OCI-LY3 (cell line): ENCODE measurements around the gene DNAAF2.

Source experiments
- H2AFZ ChIP-seq: fragments of 200-600, 300-600 bp; shearing (Covaris generic); 2 replicates; pipeline ENCODE4 v1.6.0; 2014; ENCODE audit warnings: antibody characterized with exemption, low read depth, low read length
- H3K27ac ChIP-seq: fragments of 200-600, 300-600 bp; sonication (generic); 2 replicates; pipeline ENCODE4 v1.5.1; 2014; ENCODE audit warnings: mild to moderate bottlenecking, low read length, moderate library complexity, mixed read lengths
- H3K27me3 ChIP-seq: fragments of 200-600, 300-600 bp; sonication (generic); 2 replicates; pipeline ENCODE4 v1.6.1; 2014; ENCODE audit warnings: low read depth, low read length, mixed read lengths
- H3K36me3 ChIP-seq: fragments of 200-600, 300-600 bp; sonication (generic); replicated peaks from 2 replicates; pipeline ENCODE3; 2014; ENCODE audit warnings: low read depth, low read length, mixed read lengths
- H3K4me1 ChIP-seq: fragments of 300-600, 200-600 bp; sonication (generic); 2 replicates; pipeline ENCODE4 v1.6.1; 2014; ENCODE audit warnings: low read length, mixed read lengths
- H3K4me2 ChIP-seq: fragments of 200-600, 300-600 bp; sonication (generic); 2 replicates; pipeline ENCODE4 v1.6.1; 2014; ENCODE audit warnings: low read length, mixed read lengths
- H3K4me3 ChIP-seq: fragments of 300-600, 200-600 bp; sonication (generic); 2 replicates; pipeline ENCODE4 v1.5.1; 2014; ENCODE audit warnings: antibody characterized with exemption, mild to moderate bottlenecking, low read length, moderate library complexity
- H3K79me2 ChIP-seq: fragments of 300-600, 200-600 bp; shearing (Covaris generic); 2 replicates; pipeline ENCODE4 v1.6.1; 2014; ENCODE audit warnings: mild to moderate bottlenecking, low read length, mixed read lengths
- H3K9ac ChIP-seq: fragments of 300-600, 200-600 bp; shearing (Covaris generic); 2 replicates; pipeline ENCODE4 v1.6.0; 2014; ENCODE audit warnings: mild to moderate bottlenecking, low read length, moderate library complexity
- H3K9me3 ChIP-seq: fragments of 200-600, 300-600 bp; shearing (Covaris generic); 2 replicates; pipeline ENCODE4 v1.6.1; 2014; ENCODE audit warnings: low read length, mixed read lengths; ENCODE audit not compliant: insufficient read depth
- H4K20me1 ChIP-seq: fragments of 200-600, 300-600 bp; sonication (generic); 2 replicates; pipeline ENCODE4 v1.6.1; 2016; ENCODE audit warnings: low read length, mixed read lengths; ENCODE audit not compliant: insufficient read depth
- CTCF ChIP-seq: fragments of 200-600, 300-600 bp; sonication (generic); IDR thresholded peaks from 2 replicates; pipeline ENCODE4 v1.5.1; 2014; ENCODE audit warnings: antibody characterized with exemption, low read length, low read depth
- EZH2phosphoT487 ChIP-seq: fragments of 200-600 bp; shearing (Covaris generic); IDR thresholded peaks from 2 replicates; pipeline ENCODE4 v1.6.1; 2018; ENCODE audit warnings: antibody characterized with exemption, mixed run types, low read depth

DNAAF2 gene

GRCh38 chr14:49654511-49654910 lies 19.5 kb upstream of the DNAAF2 start:
- Histone ChIP-seq H2AFZ (no peak overlapping the region), H3K9me3 (no peaks in the 10 kb centered on the region), H4K20me1 (no peaks in the 10 kb centered on the region), H3K4me2 (no peak overlapping the region), H3K79me2 (no peaks in the 10 kb centered on the region), H3K4me1 (no peaks in the 10 kb centered on the region), H3K27me3 (no peaks in the 10 kb centered on the region), H3K9ac (no peak overlapping the region), H3K4me3 (no peak overlapping the region), H3K36me3 (peaks cover 12% of the 10 kb centered on the region), H3K27ac (no peak overlapping the region)
- TF ChIP-seq CTCF (no peak), EZH2phosphoT487 (no peak)

- Histone ChIP-seq H3K9me3 (no peaks in the 10 kb centered on the region), H2AFZ (no peak overlapping the region), H3K4me3 (no peak overlapping the region), H3K79me2 (no peaks in the 10 kb centered on the region; the same call in 1 of the 2 replicates), H3K9ac (no peak overlapping the region), H3K36me3 (peaks cover 12% of the 10 kb centered on the region), H4K20me1 (no peaks in the 10 kb centered on the region), H3K27ac (no peak overlapping the region), H3K4me1 (no peaks in the 10 kb centered on the region), H3K4me2 (no peak overlapping the region), H3K27me3 (no peaks in the 10 kb centered on the region)
- TF ChIP-seq EZH2phosphoT487 (no peak), CTCF (no peak)
These were observed 18.5 kb upstream of the DNAAF2 start for GRCh38 chr14:49653508-49653907.

GRCh38 chr14:49642163-49642562 lies 7.1 kb upstream of the DNAAF2 start:
- TF ChIP-seq EZH2phosphoT487: no peak
- TF ChIP-seq CTCF: no peak
- Histone ChIP-seq H3K9me3 (no peaks in the 10 kb centered on the region), H4K20me1 (0 out of 2 replicates have a peak, but pooled peaks cover 12% of the 10 kb centered on the region), H3K9ac (no peak overlapping the region), H3K4me3 (no peak overlapping the region), H3K79me2 (peaks cover 74% of the 10 kb centered on the region), H2AFZ (no peak overlapping the region), H3K4me1 (peaks cover 2% of the 10 kb centered on the region; the same call in 1 of the 2 replicates), H3K27ac (no peak overlapping the region), H3K27me3 (no peaks in the 10 kb centered on the region), H3K4me2 (no peak overlapping the region), H3K36me3 (peaks cover 35% of the 10 kb centered on the region)

- Histone ChIP-seq H3K36me3 (peaks cover 38% of the 10 kb centered on the region), H3K9ac (no peak overlapping the region), H3K4me2 (no peak overlapping the region; the same call in 1 of the 2 replicates), H4K20me1 (0 out of 2 replicates have a peak, but pooled peaks cover 15% of the 10 kb centered on the region), H3K9me3 (no peaks in the 10 kb centered on the region), H3K4me3 (no peak overlapping the region), H3K27me3 (no peaks in the 10 kb centered on the region), H3K79me2 (peaks cover 77% of the 10 kb centered on the region), H2AFZ (no peak overlapping the region), H3K4me1 (peaks cover 4% of the 10 kb centered on the region; the same call in 1 of the 2 replicates), H3K27ac (no peak overlapping the region)
- TF ChIP-seq CTCF: no peak
These were observed 6.7 kb upstream of the DNAAF2 start for GRCh38 chr14:49641697-49642129.
